GM10847 (cell line): Measurements from ENCODE around the gene LHFPL5.

ENCODE experiments used
- POLR2A ChIP-seq: IDR thresholded peaks from 2 replicates; pipeline ENCODE4 v1.6.1; 2011; ENCODE audit not compliant: insufficient read length; ENCODE audit errors: extremely low read depth

Gene LHFPL5

GRCh38 chr6:35804996-35805736, at the start of gene LHFPL5:
LHFPL5 (plus strand) TSS chr6:35805352; CDS start chr6:35805671, 319 bp downstream.
- TF ChIP-seq POLR2A: no peak

DNA sequence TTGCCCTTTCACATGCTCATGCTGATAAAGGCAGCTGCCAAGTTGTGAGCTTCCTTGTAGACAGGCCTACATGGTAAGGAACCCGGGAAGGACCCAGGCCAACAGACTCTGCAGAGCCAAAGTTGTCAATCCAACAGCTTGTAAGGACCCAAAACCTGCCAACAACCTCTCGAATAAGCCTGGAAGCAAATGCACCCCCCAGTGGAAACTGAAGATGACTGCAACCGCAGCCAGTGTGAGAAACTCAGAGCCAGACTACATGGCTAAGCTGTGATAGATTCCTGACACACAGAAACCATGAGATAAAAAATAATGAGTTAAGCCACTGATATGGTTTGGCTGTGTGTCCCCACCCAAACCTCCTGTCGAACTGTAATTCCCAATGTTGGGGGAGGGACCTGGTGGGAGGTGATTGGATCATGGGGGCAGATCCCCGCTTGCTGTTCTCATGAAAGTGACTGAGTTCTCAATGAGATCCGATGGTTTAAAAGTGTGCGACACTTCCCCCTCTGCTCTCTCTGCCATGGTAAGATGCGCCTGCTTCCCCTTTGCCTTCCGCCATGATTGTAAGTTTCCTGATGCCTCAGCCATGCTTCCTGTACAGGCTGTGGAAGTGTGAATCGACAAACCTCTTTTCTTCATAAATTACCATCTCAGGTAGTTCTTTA, 47.6 kb upstream of the LHFPL5 start:
- TF ChIP-seq POLR2A: no peak

- no peak for TF ChIP-seq POLR2A
These were observed 45.7 kb upstream of the LHFPL5 start for GRCh38 chr6:35759426-35759825.

DNA sequence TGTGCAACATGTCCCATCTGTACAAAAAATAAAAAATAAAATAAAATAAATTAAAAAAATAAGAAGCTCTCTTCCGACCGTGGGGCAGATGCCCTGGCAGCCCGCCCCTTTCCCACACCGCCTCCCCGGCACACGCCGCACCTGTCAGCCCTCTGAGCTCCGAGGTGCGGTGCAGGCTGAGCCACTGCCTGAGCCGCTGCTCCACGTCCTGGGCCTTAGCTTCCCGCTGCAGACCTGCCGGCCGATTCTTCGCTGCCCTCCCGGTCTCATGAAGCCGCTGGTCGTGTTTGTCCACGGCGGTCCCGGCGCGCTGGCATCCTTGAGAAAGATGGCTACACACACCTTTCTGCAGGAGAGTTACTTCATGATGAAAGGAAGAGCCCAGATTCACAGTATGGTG, 39.4 kb upstream of the LHFPL5 start:
- TF ChIP-seq POLR2A: no peak

DNA sequence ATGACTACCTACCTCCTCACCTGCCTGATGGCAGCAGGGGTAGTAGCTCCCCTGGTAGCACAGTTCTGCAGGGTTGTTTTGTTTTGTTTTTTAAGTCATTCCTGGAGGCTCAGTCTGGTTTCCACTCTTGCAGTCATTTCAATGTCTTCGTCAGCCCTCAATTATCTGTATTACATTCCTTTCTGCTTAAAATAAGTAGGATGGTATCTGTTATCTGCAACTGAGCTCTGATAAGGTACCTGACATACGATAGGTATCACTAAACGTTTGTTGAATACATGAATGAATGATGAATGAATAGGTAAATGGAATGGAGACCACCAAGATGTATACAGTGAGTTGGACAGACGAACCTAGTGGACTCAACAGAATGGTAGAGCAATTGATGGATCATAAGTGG, 35.9 kb upstream of the LHFPL5 start:
- TF ChIP-seq POLR2A: no peak

- no peak for TF ChIP-seq POLR2A
These were observed 33.9 kb upstream of the LHFPL5 start for GRCh38 chr6:35771343-35771627.

DNA sequence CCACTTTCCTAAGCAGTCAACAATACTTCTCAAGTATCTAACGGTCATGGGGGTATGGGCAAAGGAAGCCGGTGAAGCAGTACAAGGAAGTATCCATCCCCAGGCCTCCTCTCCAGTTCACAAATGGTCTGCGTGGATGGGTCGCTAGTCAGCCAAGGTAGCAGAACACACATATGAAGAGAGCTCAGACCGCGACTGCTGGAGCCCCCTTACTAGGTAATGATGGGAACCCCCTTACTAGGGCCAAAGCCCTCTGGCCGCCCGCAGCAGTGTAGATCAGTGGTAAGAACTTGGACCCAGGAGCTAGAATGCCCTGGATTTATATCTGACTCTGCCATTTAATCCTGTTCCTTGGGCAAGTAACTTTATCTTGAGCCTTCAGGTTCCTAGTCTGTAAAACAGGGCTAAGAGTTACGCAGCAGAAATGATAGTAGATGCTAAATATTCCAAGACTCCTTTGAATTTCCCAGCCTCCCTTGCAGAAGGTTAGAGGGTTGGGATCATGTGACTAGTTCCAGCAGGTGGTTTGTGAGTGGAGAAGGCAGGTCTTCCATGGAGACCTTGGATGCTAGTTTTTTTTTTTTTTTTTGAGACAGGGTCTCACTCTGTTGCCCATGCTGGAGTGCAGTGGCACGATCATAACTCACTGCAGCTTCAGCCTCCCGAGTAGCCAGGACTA, 30.9 kb upstream of the LHFPL5 start:
- no peak for TF ChIP-seq POLR2A

GRCh38 chr6:35775031-35775430, 30.1 kb upstream of the LHFPL5 start:
- TF ChIP-seq POLR2A: no peak

DNA sequence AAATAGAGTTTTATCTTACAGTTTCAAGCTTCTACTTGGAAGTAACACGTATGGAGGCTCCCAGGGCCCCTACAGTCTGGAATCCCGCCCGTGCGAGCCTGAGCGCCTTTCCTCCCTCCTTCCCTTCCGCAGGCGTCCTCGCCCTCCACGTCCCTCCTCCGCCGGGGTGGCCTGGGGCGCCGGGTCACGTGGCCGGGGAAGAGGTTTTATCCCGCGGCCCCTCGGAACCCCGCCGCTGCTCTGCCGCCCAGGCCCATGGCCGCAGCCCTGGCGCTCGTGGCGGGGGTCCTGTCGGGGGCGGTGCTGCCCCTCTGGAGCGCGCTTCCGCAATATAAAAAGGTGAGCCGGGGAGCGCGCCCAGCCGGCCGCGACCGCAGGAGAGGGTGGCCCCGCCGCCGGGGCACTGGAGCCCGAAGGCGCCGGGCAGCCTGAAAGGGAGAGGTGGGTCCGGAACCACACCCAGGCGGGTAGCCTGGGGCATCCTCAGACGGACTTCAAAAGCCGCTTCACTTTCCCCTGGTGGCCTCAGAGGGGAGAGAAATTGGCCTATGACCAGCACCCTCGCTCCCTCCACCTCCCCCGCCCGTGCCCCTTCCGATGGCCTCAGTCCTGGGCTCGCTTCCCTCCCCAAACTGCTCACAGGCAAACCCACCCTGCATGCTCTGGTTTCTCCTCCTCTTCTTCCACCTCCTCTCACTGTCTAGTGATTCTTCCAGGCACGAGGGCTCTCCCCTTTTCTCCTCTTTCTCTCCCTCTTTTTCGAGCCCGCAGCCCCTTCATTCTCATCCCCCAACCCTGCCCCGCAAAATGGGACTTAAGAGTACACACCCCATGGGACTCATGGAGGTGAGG, 28.6 kb upstream of the LHFPL5 start, which contains the start of gene CLPSL2:
Gene CLPSL2, plus strand, starts transcription at position 235 of the 852 bp plus-strand sequence. Its CDS starts 21 bp downstream, at position 256.
- TF ChIP-seq POLR2A: no peak

DNA sequence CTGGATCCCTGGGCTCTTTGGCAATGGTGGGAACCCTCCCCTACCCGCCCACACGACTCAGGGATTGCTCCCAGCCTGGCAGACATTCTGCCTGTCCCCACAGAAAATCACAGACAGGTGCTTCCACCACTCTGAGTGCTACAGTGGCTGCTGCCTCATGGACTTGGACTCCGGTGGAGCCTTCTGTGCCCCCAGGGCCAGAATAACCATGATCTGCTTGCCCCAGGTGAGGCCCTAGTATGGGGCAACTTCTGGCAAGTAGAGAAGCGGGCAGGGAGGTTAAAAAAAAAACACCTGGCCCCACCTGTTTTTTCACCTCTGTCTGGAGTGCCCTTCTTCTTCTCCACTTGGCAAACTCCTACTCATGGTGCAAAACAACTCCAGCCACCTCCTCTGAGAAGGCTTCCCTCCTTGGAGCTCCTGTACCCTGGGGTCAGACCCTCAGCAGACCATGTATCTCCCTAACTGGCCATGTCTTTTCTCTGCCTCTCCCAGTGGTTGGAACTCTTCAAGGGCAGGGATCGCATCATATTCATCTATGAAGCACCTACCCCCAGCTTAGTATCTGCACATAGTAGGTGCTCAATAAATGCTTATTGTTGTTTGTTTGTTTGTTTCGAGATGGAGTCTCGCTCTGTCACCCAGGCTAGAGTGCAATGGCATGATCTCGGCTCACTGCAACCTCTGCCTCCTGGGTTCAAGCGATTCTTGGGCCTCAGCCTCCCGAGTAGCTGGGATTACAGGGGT, 27.6 kb upstream of the LHFPL5 start:
- no peak for TF ChIP-seq POLR2A

DNA sequence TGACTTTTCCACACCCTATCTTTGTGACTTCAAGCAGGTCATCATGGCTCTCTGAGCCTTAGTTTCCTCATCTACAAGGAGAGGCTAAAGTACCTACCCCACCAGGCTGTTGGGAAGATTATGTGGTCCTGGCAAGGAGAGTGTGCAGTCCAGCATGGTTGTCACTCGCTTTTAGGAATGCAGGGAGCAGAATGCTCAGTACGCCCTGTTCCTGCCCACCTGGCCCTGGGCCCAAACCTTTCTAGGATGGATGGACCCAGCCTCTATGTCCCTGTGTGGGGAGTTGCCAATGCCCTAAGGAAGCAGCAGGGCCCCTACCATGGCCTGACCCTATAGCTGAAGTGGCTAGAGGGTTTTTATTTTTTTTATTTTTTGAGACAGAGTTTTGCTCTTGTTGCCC, 26.7 kb upstream of the LHFPL5 start:
- TF ChIP-seq POLR2A: no peak

- no peak for TF ChIP-seq POLR2A
These were observed 24.4 kb upstream of the LHFPL5 start, which contains the start of gene CLPSL1 for GRCh38 chr6:35780719-35781118. CLPSL1 (plus strand) TSS chr6:35781019; CDS start chr6:35781111, 92 bp downstream.

GRCh38 chr6:35781290-35781689, 23.9 kb upstream of the LHFPL5 start:
- TF ChIP-seq POLR2A: no peak

- TF ChIP-seq POLR2A: no peak
These were observed 22.7 kb upstream of the LHFPL5 start for GRCh38 chr6:35782424-35782823.
